HepG2 (cell line): ENCODE results near the gene ZBTB7A. TPM values are rescaled to one million over a fixed set of nuclear protein-coding genes. Genes with fewer than 3 reads are reported as not detected.

Source experiments
- CREM ChIP-seq, 2 experiments: sonication (generic) in 1 of 2; formaldehyde crosslinking in 1 of 2; IDR thresholded peaks; 2 replicates each; pipeline versions ENCODE4 v1.4.0 to v1.6.1; 2016 to 2020; ENCODE audit warnings: antibody characterized with exemption in 1 of 2, mild to moderate bottlenecking in 1 of 2, missing genetic modification reagents in 1 of 2
- SIN3B ChIP-seq: fragments of 150-350 bp; IDR thresholded peaks from 2 replicates; pipeline ENCODE4 v1.6.1; 2014; ENCODE audit warnings: low read length
- SMAD9 ChIP-seq: sonication (generic); formaldehyde crosslinking; IDR thresholded peaks from 2 replicates; pipeline ENCODE4 v1.5.1; 2020; ENCODE audit warnings: mild to moderate bottlenecking, missing genetic modification reagents
- ZNF124 ChIP-seq: sonication (generic); formaldehyde crosslinking; IDR thresholded peaks from 2 replicates; pipeline ENCODE4 v1.4.0; 2020; ENCODE audit warnings: missing genetic modification reagents
- ZNF263 ChIP-seq: sonication (generic); formaldehyde crosslinking; IDR thresholded peaks from 2 replicates; pipeline ENCODE4 v1.4.0; 2020; ENCODE audit warnings: missing genetic modification reagents
- ZNF75D ChIP-seq: sonication (generic); formaldehyde crosslinking; IDR thresholded peaks from 2 replicates; pipeline ENCODE4 v1.8.1; 2023; ENCODE audit warnings: missing genetic modification reagents, mild to moderate bottlenecking, borderline replicate concordance
- ZNF891 ChIP-seq: sonication (generic); formaldehyde crosslinking; IDR thresholded peaks from 2 replicates; pipeline ENCODE4 v1.5.0; 2020; ENCODE audit warnings: mild to moderate bottlenecking, missing genetic modification reagents
- ZSCAN20 ChIP-seq: sonication (generic); formaldehyde crosslinking; IDR thresholded peaks from 2 replicates; pipeline ENCODE4 v1.4.0; 2020; ENCODE audit warnings: missing genetic modification reagents, mild to moderate bottlenecking, borderline replicate concordance
- polyA plus RNA-seq, 8 experiments: library from polyadenylated mRNA; depleted of rRNA in 3 of 8; stranded (reverse) in 7 of 8; unstranded in 1 of 8; fragments of >200 nt; fragmentation: Illumina TruSeq in 4 of 8; extraction: Trizol in 4 of 8; gene quantifications; 2 replicates each; pipeline versions ENCODE4 v1.2.1 to v1.2.3, GENCODE V29; 2011 to 2016; ENCODE audit warnings: low read depth in 4 of 8, missing spikeins in 1 of 8, mixed read lengths in 1 of 8; ENCODE audit not compliant: insufficient read depth in 1 of 8
- total RNA-seq, 5 experiments: library from RNA; depleted of rRNA; stranded (reverse); fragments of >200 nt; fragmentation: Illumina TruSeq; extraction: Trizol; gene quantifications; 2 replicates each; pipeline ENCODE4 v1.2.3, GENCODE V29; 2016; ENCODE audit warnings: low read depth in 1 of 5
- TF ChIP-seq, protein P1 (sequence below): IDR thresholded peaks from 2 replicates; pipeline ENCODE4 v1.6.1; 2016
- TF ChIP-seq, protein P2 (sequence below): sonication (generic); formaldehyde crosslinking; IDR thresholded peaks from 2 replicates; pipeline ENCODE4 v1.5.1; 2020; ENCODE audit warnings: missing genetic modification reagents, mild to moderate bottlenecking, borderline replicate concordance
- TF ChIP-seq, protein P3 (sequence below): sonication (generic); formaldehyde crosslinking; IDR thresholded peaks from 2 replicates; pipeline ENCODE4 v1.4.0; 2020; ENCODE audit warnings: mild to moderate bottlenecking, low read depth, missing genetic modification reagents
- TF ChIP-seq, protein P4 (sequence below): sonication (generic); formaldehyde crosslinking; IDR thresholded peaks from 2 replicates; pipeline ENCODE4 v1.4.0; 2020; ENCODE audit warnings: mild to moderate bottlenecking, missing genetic modification reagents
- TF ChIP-seq, protein P5 (sequence below), 2 experiments: sonication (generic) in 1 of 2; formaldehyde crosslinking in 1 of 2; IDR thresholded peaks; 2 replicates each; pipeline versions ENCODE4 v1.6.1 to v1.9.0; 2014 to 2022; ENCODE audit warnings: antibody characterized with exemption in 1 of 2, borderline replicate concordance in 1 of 2, inconsistent platforms in 1 of 2, low read depth in 1 of 2, missing genetic modification reagents in 1 of 2

Gene ZBTB7A
- total and polyA plus RNA-seq, 2 of the 13 experiments (the other 11 are each of a cell fraction or from before 2014, with no cell fraction given): 3.6 to 4.0 TPM

DNA sequence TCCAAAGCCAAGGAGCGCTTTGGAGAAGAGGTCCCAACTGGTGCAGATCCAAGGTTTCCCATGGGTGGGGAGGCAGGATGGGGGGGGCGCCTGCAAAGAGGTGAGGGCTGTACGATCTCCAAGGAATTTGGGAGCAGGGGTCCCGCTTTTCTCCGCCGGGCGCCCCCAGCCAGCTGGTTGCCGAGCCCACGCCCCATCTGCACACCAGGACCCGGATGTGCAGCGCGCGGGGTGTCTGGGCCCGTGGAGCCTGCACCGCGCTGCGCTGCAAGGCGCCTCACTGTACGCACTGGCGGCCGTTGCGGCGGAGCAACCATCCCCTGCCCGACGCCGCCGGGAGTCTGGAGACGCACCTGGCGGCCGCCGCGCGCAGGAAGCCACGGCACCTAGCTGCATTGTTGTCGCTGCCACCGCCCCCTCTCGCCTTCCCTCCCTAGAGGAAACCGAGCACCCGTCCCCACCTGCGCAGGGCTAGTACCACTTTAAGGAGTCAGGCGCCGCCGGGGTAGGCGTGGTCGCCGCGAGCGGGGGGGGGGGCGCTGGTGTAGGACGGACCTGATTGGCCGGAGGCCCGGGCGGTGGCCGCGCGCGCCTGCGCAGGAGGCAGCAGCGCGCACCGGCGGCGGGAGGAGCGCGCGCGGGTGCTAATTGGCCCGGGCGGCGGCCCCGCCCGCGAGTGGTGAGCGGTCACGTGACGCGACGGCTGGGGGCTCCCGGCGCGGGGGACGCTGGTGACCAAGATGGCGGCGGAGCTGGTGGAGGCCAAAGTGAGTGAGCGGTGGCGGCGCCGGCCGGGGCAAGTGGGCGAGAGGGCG, 59.5 kb downstream of the ZBTB7A start, which contains the start of gene PIAS4 (continued):
- TF ChIP-seq ZNF124 (CRISPR knock-in tag): 0 out of 2 replicates have a peak, but pooled peaks have one; percentile 62
- 0 out of 2 replicates have a peak, but pooled peaks have one; percentile 12 for TF ChIP-seq ZSCAN20 (CRISPR knock-in tag)
- TF ChIP-seq, protein P1, sequence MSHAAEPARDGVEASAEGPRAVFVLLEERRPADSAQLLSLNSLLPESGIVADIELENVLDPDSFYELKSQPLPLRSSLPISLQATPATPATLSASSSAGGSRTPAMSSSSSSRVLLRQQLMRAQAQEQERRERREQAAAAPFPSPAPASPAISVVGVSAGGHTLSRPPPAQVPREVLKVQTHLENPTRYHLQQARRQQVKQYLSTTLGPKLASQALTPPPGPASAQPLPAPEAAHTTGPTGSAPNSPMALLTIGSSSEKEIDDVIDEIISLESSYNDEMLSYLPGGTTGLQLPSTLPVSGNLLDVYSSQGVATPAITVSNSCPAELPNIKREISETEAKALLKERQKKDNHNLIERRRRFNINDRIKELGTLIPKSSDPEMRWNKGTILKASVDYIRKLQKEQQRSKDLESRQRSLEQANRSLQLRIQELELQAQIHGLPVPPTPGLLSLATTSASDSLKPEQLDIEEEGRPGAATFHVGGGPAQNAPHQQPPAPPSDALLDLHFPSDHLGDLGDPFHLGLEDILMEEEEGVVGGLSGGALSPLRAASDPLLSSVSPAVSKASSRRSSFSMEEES: peak; percentile 52
- TF ChIP-seq ZNF263 (CRISPR knock-in tag): peak; percentile 26; the same call in 1 of the 2 replicates
- TF ChIP-seq ZNF891 (CRISPR knock-in tag): peak; percentile 73; the same call in 1 of the 2 replicates
- TF ChIP-seq SMAD9: peak; percentile 73; the same call in 1 of the 2 replicates
- TF ChIP-seq, protein P2, sequence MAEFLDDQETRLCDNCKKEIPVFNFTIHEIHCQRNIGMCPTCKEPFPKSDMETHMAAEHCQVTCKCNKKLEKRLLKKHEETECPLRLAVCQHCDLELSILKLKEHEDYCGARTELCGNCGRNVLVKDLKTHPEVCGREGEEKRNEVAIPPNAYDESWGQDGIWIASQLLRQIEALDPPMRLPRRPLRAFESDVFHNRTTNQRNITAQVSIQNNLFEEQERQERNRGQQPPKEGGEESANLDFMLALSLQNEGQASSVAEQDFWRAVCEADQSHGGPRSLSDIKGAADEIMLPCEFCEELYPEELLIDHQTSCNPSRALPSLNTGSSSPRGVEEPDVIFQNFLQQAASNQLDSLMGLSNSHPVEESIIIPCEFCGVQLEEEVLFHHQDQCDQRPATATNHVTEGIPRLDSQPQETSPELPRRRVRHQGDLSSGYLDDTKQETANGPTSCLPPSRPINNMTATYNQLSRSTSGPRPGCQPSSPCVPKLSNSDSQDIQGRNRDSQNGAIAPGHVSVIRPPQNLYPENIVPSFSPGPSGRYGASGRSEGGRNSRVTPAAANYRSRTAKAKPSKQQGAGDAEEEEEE: no peak
- no peak for TF ChIP-seq SIN3B
- TF ChIP-seq CREM (IDR thresholded peaks at IDR 0.05): no peak
- no peak for TF ChIP-seq CREM (CRISPR knock-in tag; IDR thresholded peaks at IDR 0.05)
- TF ChIP-seq, protein P3, sequence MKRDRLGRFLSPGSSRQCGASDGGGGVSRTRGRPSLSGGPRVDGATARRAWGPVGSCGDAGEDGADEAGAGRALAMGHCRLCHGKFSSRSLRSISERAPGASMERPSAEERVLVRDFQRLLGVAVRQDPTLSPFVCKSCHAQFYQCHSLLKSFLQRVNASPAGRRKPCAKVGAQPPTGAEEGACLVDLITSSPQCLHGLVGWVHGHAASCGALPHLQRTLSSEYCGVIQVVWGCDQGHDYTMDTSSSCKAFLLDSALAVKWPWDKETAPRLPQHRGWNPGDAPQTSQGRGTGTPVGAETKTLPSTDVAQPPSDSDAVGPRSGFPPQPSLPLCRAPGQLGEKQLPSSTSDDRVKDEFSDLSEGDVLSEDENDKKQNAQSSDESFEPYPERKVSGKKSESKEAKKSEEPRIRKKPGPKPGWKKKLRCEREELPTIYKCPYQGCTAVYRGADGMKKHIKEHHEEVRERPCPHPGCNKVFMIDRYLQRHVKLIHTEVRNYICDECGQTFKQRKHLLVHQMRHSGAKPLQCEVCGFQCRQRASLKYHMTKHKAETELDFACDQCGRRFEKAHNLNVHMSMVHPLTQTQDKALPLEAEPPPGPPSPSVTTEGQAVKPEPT (CRISPR knock-in tag): no peak
- TF ChIP-seq, protein P4, sequence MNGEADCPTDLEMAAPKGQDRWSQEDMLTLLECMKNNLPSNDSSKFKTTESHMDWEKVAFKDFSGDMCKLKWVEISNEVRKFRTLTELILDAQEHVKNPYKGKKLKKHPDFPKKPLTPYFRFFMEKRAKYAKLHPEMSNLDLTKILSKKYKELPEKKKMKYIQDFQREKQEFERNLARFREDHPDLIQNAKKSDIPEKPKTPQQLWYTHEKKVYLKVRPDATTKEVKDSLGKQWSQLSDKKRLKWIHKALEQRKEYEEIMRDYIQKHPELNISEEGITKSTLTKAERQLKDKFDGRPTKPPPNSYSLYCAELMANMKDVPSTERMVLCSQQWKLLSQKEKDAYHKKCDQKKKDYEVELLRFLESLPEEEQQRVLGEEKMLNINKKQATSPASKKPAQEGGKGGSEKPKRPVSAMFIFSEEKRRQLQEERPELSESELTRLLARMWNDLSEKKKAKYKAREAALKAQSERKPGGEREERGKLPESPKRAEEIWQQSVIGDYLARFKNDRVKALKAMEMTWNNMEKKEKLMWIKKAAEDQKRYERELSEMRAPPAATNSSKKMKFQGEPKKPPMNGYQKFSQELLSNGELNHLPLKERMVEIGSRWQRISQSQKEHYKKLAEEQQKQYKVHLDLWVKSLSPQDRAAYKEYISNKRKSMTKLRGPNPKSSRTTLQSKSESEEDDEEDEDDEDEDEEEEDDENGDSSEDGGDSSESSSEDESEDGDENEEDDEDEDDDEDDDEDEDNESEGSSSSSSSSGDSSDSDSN (CRISPR knock-in tag): peak; percentile 84
- TF ChIP-seq, protein P5, sequence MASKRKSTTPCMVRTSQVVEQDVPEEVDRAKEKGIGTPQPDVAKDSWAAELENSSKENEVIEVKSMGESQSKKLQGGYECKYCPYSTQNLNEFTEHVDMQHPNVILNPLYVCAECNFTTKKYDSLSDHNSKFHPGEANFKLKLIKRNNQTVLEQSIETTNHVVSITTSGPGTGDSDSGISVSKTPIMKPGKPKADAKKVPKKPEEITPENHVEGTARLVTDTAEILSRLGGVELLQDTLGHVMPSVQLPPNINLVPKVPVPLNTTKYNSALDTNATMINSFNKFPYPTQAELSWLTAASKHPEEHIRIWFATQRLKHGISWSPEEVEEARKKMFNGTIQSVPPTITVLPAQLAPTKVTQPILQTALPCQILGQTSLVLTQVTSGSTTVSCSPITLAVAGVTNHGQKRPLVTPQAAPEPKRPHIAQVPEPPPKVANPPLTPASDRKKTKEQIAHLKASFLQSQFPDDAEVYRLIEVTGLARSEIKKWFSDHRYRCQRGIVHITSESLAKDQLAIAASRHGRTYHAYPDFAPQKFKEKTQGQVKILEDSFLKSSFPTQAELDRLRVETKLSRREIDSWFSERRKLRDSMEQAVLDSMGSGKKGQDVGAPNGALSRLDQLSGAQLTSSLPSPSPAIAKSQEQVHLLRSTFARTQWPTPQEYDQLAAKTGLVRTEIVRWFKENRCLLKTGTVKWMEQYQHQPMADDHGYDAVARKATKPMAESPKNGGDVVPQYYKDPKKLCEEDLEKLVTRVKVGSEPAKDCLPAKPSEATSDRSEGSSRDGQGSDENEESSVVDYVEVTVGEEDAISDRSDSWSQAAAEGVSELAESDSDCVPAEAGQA (IDR thresholded peaks at IDR 0.05; ENCODE audit: low read depth): peak; percentile 21; the same call in 1 of the 2 replicates
- TF ChIP-seq, protein P5 (CRISPR knock-in tag; IDR thresholded peaks at IDR 0.05; ENCODE audit: borderline replicate concordance): no peak
- no peak for TF ChIP-seq ZNF75D
